ENCODE measurements around the gene DPRX. TPM values are rescaled to one million over a fixed set of nuclear protein-coding genes. Genes with fewer than 3 reads are reported as not detected.

DPRX gene
- total RNA-seq, 2 experiments from 2014 or later, result not detected

- DNase-seq (ENCODE audit: low spot score), result no peak
- H2AFZ ChIP-seq (ENCODE audit: low read length), result no peak overlapping the region
- BruUV-seq (replicated peaks), result no TSS peak
- no peak overlapping the region for H3K4me3 ChIP-seq (ENCODE audit: low read depth, low read length, poor library complexity, severe bottlenecking)
- TF ChIP-seq CTCF (conservative IDR thresholded peaks at IDR 0.05; ENCODE audit: low read length), result no peak
- TF ChIP-seq EZH2phosphoT487 (IDR thresholded peaks at IDR 0.05; ENCODE audit: borderline replicate concordance, low read depth, low read length), result no peak
- H3K27ac ChIP-seq (ENCODE audit: low read depth, low read length, poor library complexity, severe bottlenecking), result no peak overlapping the region
- H3K4me2 ChIP-seq (ENCODE audit: low read length), result no peak overlapping the region
- H3K9me2 ChIP-seq (ENCODE audit: insufficient read depth, low read length), result no peaks in the 10 kb centered on the region
- CTCF ChIA-PET (ENCODE audit: unreplicated experiment), result no interaction called here
- no peaks in the 10 kb centered on the region for H4K20me1 ChIP-seq (ENCODE audit: insufficient read depth, low read length)
- POLR2A ChIA-PET, result no interaction called here
- no peaks in the 10 kb centered on the region for H3K4me1 ChIP-seq (ENCODE audit: insufficient read depth, low read length, poor library complexity, severe bottlenecking)
- 0 out of 2 replicates have a peak, but pooled peaks cover 8% of the 10 kb centered on the region for H3K9me3 ChIP-seq (ENCODE audit: low read length)
- no peaks in the 10 kb centered on the region for H3K36me3 ChIP-seq (ENCODE audit: insufficient read depth, low read length)
- no peaks in the 10 kb centered on the region for H3K79me2 ChIP-seq (ENCODE audit: insufficient read depth, low read depth, low read length)
- intact Hi-C loops (cut with micrococcal nuclease; ENCODE audit: unreplicated experiment), result no loop called here
Measured at GRCh38 chr19:53649746-53650593, 18.2 kb downstream of the DPRX start.

GRCh38 chr19:53652476-53652875 lies 20.7 kb downstream of the DPRX start:
- Histone ChIP-seq H3K79me2 (ENCODE audit: insufficient read depth, low read depth, low read length) (no peaks in the 10 kb centered on the region), H4K20me1 (ENCODE audit: insufficient read depth, low read length) (no peaks in the 10 kb centered on the region), H3K9me2 (ENCODE audit: insufficient read depth, low read length) (no peaks in the 10 kb centered on the region), H2AFZ (ENCODE audit: low read length) (no peak overlapping the region), H3K27ac (ENCODE audit: low read depth, low read length, poor library complexity, severe bottlenecking) (no peak overlapping the region), H3K36me3 (ENCODE audit: insufficient read depth, low read length) (no peaks in the 10 kb centered on the region), H3K4me2 (ENCODE audit: low read length) (no peak overlapping the region), H3K4me1 (ENCODE audit: insufficient read depth, low read length, poor library complexity, severe bottlenecking) (no peaks in the 10 kb centered on the region), H3K4me3 (ENCODE audit: low read depth, low read length, poor library complexity, severe bottlenecking) (no peak overlapping the region), H3K9me3 (ENCODE audit: low read length) (0 out of 2 replicates have a peak, but pooled peaks cover 8% of the 10 kb centered on the region)
- DNase-seq (ENCODE audit: low spot score), result no peak
- no TSS peak for BruUV-seq (replicated peaks)
- no peak for TF ChIP-seq EZH2phosphoT487 (IDR thresholded peaks at IDR 0.05; ENCODE audit: borderline replicate concordance, low read depth, low read length)
- TF ChIP-seq CTCF (conservative IDR thresholded peaks at IDR 0.05; ENCODE audit: low read length), result no peak
- intact Hi-C loops (cut with micrococcal nuclease; ENCODE audit: unreplicated experiment), result no loop called here
- CTCF ChIA-PET (ENCODE audit: unreplicated experiment), result no interaction called here
- POLR2A ChIA-PET, result no interaction called here

- no peak for DNase-seq (ENCODE audit: low spot score)
- intact Hi-C loops (cut with micrococcal nuclease; ENCODE audit: unreplicated experiment), result no loop called here
- TF ChIP-seq CTCF (conservative IDR thresholded peaks at IDR 0.05; ENCODE audit: low read length) (no peak), EZH2phosphoT487 (IDR thresholded peaks at IDR 0.05; ENCODE audit: borderline replicate concordance, low read depth, low read length) (no peak)
- H3K27ac ChIP-seq (ENCODE audit: low read depth, low read length, poor library complexity, severe bottlenecking), result no peak overlapping the region
- H3K9me2 ChIP-seq (ENCODE audit: insufficient read depth, low read length), result no peaks in the 10 kb centered on the region
- CTCF ChIA-PET (ENCODE audit: unreplicated experiment), result no interaction called here
- H3K79me2 ChIP-seq (ENCODE audit: insufficient read depth, low read depth, low read length), result no peaks in the 10 kb centered on the region
- H4K20me1 ChIP-seq (ENCODE audit: insufficient read depth, low read length), result no peaks in the 10 kb centered on the region
- no peak overlapping the region for H3K4me2 ChIP-seq (ENCODE audit: low read length)
- H3K9me3 ChIP-seq (ENCODE audit: low read length), result 0 out of 2 replicates have a peak, but pooled peaks cover 8% of the 10 kb centered on the region
- no peaks in the 10 kb centered on the region for H3K4me1 ChIP-seq (ENCODE audit: insufficient read depth, low read length, poor library complexity, severe bottlenecking)
- no peak overlapping the region for H3K4me3 ChIP-seq (ENCODE audit: low read depth, low read length, poor library complexity, severe bottlenecking)
- POLR2A ChIA-PET, result no interaction called here
- no peak overlapping the region for H2AFZ ChIP-seq (ENCODE audit: low read length)
- BruUV-seq (replicated peaks), result no TSS peak
- no peaks in the 10 kb centered on the region for H3K36me3 ChIP-seq (ENCODE audit: insufficient read depth, low read length)
Measured at GRCh38 chr19:53655042-53655665, 23.4 kb downstream of the DPRX start.
